SK-N-SH (cell line): Measurements from ENCODE around the gene RPL10.

ENCODE experiments used
- CTCF ChIP-seq: fragments of 200-600 bp; sonication (generic); IDR thresholded peaks from 2 replicates; pipeline ENCODE4 v1.6.1; 2017; ENCODE audit warnings: antibody characterized with exemption, mild to moderate bottlenecking, moderate library complexity
- EZH2phosphoT487 ChIP-seq: fragments of 200-600 bp; sonication (generic); IDR thresholded peaks from 2 replicates; pipeline ENCODE4 v1.6.1; 2017; ENCODE audit warnings: low read depth, mixed run types, mild to moderate bottlenecking, antibody characterized with exemption, moderate library complexity, borderline replicate concordance
- TF ChIP-seq, protein P1 (sequence below): IDR thresholded peaks from 2 replicates; pipeline ENCODE4 v1.4.0; 2012; ENCODE audit warnings: low read depth

DNA sequence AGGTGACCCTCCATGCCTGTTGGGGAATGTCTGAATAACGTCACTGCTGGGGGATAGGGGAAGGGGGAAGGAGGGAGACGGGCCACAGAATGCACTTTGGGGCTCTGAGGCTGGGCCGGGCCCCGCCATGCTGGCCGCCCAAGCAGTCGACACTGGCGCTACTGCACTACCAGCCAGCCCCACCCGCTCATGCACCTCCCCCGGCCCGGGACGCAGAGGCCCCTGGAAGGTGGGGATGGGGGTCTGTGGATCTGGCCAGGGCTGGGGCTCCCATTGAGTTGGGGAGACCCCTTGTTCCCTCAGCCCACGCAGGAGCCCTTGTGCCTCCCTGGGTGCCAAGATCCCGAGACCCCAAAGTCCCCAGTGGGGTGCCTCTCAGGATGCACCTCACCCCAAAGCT is 41.6 kb upstream of the RPL10 start:
- TF ChIP-seq, protein P1, sequence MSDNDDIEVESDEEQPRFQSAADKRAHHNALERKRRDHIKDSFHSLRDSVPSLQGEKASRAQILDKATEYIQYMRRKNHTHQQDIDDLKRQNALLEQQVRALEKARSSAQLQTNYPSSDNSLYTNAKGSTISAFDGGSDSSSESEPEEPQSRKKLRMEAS: no peak
- no peak for TF ChIP-seq EZH2phosphoT487
- no peak for TF ChIP-seq CTCF
